GM19099 (cell line): ENCODE data around the gene CSAD.

Experiments used
- POLR2A ChIP-seq: IDR thresholded peaks from 3 replicates; pipeline ENCODE4 v1.6.1; 2011; ENCODE audit warnings: low read depth; ENCODE audit not compliant: insufficient read length; ENCODE audit errors: extremely low read depth

Gene CSAD

GRCh38 chr12:53180220-53180930 is at the start of gene CSAD, which contains the start of gene ZNF740:
TSS of gene CSAD (minus strand) at chr12:53180925. CDS start at chr12:53173470, 7,455 bp downstream.
TSS of gene ZNF740 (plus strand) at chr12:53180722. CDS start at chr12:53181984, 1,262 bp downstream.
- peak; percentile 91 for TF ChIP-seq POLR2A

GRCh38 chr12:53230108-53230845 is 49.6 kb upstream of the CSAD start:
- no peak for TF ChIP-seq POLR2A

GRCh38 chr12:53229454-53229853 is 48.7 kb upstream of the CSAD start:
- no peak for TF ChIP-seq POLR2A

GRCh38 chr12:53227836-53228235 is 47.1 kb upstream of the CSAD start:
- no peak for TF ChIP-seq POLR2A

- TF ChIP-seq POLR2A: no peak
Observed at GRCh38 chr12:53227341-53227740, 46.6 kb upstream of the CSAD start.

GRCh38 chr12:53226815-53227214 is 46.1 kb upstream of the CSAD start:
- no peak for TF ChIP-seq POLR2A

- no peak for TF ChIP-seq POLR2A
Observed at GRCh38 chr12:53225635-53226424, 45.1 kb upstream of the CSAD start.

- no peak for TF ChIP-seq POLR2A
Observed at GRCh38 chr12:53224897-53225634, 44.3 kb upstream of the CSAD start.

- TF ChIP-seq POLR2A: no peak
Observed at GRCh38 chr12:53224061-53224896, 43.6 kb upstream of the CSAD start.

- TF ChIP-seq POLR2A: no peak
Observed at GRCh38 chr12:53223389-53224060, 42.8 kb upstream of the CSAD start.

GRCh38 chr12:53222806-53223261 is 42.1 kb upstream of the CSAD start:
- TF ChIP-seq POLR2A: no peak

GRCh38 chr12:53222170-53222721 is 41.5 kb upstream of the CSAD start:
- no peak for TF ChIP-seq POLR2A
